ENCODE measurements around the gene TENM4. TPM values are rescaled to one million over a fixed set of nuclear protein-coding genes. Genes with fewer than 3 reads are reported as not detected.

The TENM4 gene
- total RNA-seq, 1 donor from 2014 or later = 11.9 TPM

DNA sequence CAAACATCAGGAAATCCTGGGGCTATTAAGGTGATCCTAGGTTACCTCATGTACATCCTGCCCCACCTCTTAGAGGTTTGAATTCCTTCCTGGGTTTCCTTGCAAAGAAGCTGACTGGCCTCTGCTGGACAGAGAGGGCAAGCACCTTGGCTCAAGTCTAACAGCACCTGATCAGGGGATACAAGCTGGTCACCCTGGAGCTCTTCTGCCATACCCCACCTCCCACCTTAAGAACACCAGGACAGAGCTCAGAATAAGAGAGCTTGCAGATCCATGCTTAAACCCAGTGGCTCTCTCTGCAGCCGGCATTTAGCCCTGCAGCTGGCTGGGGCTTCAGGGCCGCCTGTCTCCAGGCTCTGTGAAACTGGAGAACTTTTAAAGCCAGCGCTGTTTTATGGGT lies 479.6 kb downstream of the TENM4 start:
- H3K27me3 ChIP-seq = no peaks in the 10 kb centered on the region
- H3K4me3 ChIP-seq = no peak overlapping the region
- intact Hi-C loops (cut with DNase I) = no loop called here
- peaks cover 0 to 3% of the 10 kb centered on the region in 2 donors for H3K4me1 ChIP-seq
- DNase-seq (ENCODE audit: low spot score in 2 of 2) = no peak
- H3K36me3 ChIP-seq = no peaks in the 10 kb centered on the region
- no peak overlapping the region for H3K27ac ChIP-seq
- H3K9me3 ChIP-seq = no peaks in the 10 kb centered on the region
- TF ChIP-seq, protein P1, sequence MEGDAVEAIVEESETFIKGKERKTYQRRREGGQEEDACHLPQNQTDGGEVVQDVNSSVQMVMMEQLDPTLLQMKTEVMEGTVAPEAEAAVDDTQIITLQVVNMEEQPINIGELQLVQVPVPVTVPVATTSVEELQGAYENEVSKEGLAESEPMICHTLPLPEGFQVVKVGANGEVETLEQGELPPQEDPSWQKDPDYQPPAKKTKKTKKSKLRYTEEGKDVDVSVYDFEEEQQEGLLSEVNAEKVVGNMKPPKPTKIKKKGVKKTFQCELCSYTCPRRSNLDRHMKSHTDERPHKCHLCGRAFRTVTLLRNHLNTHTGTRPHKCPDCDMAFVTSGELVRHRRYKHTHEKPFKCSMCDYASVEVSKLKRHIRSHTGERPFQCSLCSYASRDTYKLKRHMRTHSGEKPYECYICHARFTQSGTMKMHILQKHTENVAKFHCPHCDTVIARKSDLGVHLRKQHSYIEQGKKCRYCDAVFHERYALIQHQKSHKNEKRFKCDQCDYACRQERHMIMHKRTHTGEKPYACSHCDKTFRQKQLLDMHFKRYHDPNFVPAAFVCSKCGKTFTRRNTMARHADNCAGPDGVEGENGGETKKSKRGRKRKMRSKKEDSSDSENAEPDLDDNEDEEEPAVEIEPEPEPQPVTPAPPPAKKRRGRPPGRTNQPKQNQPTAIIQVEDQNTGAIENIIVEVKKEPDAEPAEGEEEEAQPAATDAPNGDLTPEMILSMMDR (IDR thresholded peaks at IDR 0.05) = peak in 2 of 3 experiments; percentile 12 to 18

DNA sequence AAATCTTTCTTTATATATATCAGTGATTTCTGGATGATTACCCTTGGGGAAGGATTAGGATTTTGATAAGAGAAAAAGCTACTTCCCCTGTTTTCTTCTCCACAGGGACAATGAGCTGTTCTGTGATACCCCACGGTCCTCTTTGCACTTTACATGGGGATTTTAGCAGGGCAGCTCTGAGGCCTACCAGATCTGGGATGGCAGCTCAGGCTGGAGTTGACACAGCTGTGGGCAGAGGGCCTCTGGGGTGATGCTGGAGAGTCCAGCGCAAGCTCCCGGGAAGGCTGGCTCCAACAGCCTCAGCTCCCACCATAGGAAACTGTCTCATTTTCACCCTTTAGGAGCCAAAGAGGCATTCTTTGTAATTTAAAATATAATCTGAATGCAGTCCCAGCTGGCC lies 482.4 kb downstream of the TENM4 start:
- no peak overlapping the region for H3K27ac ChIP-seq
- H3K4me3 ChIP-seq = no peak overlapping the region
- H3K9me3 ChIP-seq = no peaks in the 10 kb centered on the region
- no peak for DNase-seq (ENCODE audit: low spot score in 2 of 2)
- TF ChIP-seq, protein P1 (IDR thresholded peaks at IDR 0.05) = no peak
- no peaks in the 10 kb centered on the region for H3K27me3 ChIP-seq
- H3K36me3 ChIP-seq = no peaks in the 10 kb centered on the region
- peaks cover 0 to 3% of the 10 kb centered on the region in 2 donors for H3K4me1 ChIP-seq
- intact Hi-C loops (cut with DNase I) = no loop called here

DNA sequence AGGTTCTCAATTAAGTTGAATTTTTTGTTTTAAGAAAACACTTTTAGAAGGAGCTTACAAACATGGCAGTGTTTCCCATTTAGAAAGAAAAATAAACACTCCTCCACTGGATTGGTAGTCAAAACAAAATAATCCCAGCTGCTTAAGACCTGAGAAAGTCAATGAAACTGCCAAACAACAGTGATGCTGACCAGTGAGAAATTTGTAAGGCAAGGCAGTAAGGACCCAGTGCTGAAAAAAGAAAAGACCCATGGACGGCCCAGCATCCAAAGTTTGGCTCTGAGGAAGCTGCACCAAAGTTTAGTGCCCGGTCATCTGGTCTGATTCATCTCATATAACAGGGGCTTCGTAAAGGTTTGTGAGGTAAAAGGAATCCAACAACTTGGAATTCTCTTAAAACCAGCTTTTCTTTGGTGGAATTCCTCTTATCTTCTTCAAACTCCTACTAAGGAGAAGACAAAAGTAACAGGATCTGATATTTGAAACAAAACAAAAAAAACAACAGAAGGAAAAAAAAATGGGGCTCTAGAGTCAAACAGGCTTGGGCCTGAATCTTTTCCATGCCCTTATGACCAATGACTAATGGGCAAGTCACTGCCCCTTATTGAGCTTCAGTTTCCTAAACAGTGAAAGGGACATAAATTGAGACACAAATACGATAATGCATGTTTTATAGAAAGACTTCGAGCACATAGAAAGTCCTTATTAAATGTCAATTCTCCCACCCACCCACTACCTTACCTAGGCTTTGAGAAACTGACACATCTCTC lies 483.2 kb downstream of the TENM4 start:
- H3K4me3 ChIP-seq = no peak overlapping the region
- TF ChIP-seq, protein P1 (IDR thresholded peaks at IDR 0.05) = no peak
- H3K9me3 ChIP-seq = no peaks in the 10 kb centered on the region
- H3K27me3 ChIP-seq = no peaks in the 10 kb centered on the region
- no peak for DNase-seq (ENCODE audit: low spot score in 2 of 2)
- peaks cover 0 to 3% of the 10 kb centered on the region in 2 donors for H3K4me1 ChIP-seq
- H3K27ac ChIP-seq = no peak overlapping the region
- intact Hi-C loops (cut with DNase I) = no loop called here
- no peaks in the 10 kb centered on the region for H3K36me3 ChIP-seq

DNA sequence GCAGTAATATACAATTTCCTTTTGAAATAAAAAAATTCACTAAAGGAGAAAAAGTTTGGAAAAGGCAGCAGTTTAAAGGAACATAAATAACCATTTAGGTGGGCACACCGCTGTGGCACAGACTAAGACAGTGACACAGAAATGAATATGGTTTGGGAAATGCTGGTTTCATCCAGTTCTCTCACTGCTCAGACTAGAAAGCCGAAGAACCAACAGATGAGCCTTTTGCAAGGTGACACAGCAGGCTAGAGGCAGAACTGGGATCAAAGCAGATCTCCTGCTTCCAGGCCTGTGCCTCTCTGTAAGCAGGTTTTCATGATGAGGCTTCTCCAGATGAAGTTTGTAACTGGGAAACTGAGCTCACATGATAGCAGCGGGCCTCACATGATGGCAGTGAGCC lies 486.1 kb downstream of the TENM4 start:
- no peaks in the 10 kb centered on the region for H3K36me3 ChIP-seq
- no peaks in the 10 kb centered on the region for H3K4me1 ChIP-seq
- H3K9me3 ChIP-seq = no peaks in the 10 kb centered on the region
- no peak for DNase-seq (ENCODE audit: low spot score in 2 of 2)
- H3K4me3 ChIP-seq = no peak overlapping the region
- TF ChIP-seq, protein P1 (IDR thresholded peaks at IDR 0.05) = no peak
- H3K27ac ChIP-seq = no peak overlapping the region
- H3K27me3 ChIP-seq = no peaks in the 10 kb centered on the region
- intact Hi-C loops (cut with DNase I) = no loop called here

DNA sequence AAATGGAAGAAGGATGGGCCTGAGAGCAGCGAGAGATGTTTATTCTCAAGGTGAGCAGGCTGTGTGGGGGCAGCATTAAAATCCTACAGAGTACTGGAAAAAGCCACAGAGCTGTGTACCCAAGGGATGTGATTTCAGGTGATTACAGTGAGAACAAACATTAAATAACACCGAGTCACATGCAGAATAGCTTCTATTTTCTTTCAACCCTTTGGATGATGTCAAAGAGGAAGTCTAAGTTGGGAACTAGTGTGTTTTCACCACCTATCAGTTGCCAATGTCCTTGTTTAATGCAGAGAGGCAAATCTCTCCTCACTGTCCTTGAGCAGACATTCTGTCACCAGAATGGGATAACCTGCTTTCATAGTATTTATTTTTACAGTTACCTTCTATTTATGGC lies 486.6 kb downstream of the TENM4 start:
- Histone ChIP-seq H3K27me3 (no peaks in the 10 kb centered on the region), H3K36me3 (no peaks in the 10 kb centered on the region), H3K27ac (no peak overlapping the region), H3K4me1 (no peaks in the 10 kb centered on the region), H3K4me3 (no peak overlapping the region), H3K9me3 (no peaks in the 10 kb centered on the region)
- intact Hi-C loops (cut with DNase I) = no loop called here
- TF ChIP-seq, protein P1 (IDR thresholded peaks at IDR 0.05) = no peak
- no peak for DNase-seq (ENCODE audit: low spot score in 2 of 2)
